ENCODE data around the gene PCCA.
"Not testable (repeated sequence)": the region's sequence is repeated elsewhere in the genome, so short reads cannot be mapped to it uniquely, and the experiment has no call there.

PCCA gene

GRCh38 chr13:100273552-100273951 lies 184.7 kb downstream of the PCCA start:
- DNase-seq (ENCODE audit: low read depth) = no peak
- TF ChIP-seq CTCF (IDR thresholded peaks at IDR 0.05; ENCODE audit: low read length, missing control alignments) = no peak
- H3K4me3 ChIP-seq (replicated peaks; ENCODE audit: low read depth, low read length) = no peak overlapping the region

- DNase-seq (ENCODE audit: low read depth) = no peak
- no peak overlapping the region for H3K4me3 ChIP-seq (replicated peaks; ENCODE audit: low read depth, low read length)
- no peak for TF ChIP-seq CTCF (IDR thresholded peaks at IDR 0.05; ENCODE audit: low read length, missing control alignments)
Measured at GRCh38 chr13:100274942-100275506, 186.1 kb downstream of the PCCA start.

GRCh38 chr13:100275746-100276145 lies 186.9 kb downstream of the PCCA start:
- no peak for DNase-seq (ENCODE audit: low read depth)
- no peak for TF ChIP-seq CTCF (IDR thresholded peaks at IDR 0.05; ENCODE audit: low read length, missing control alignments)
- no peak overlapping the region for H3K4me3 ChIP-seq (replicated peaks; ENCODE audit: low read depth, low read length)

GRCh38 chr13:100280681-100281080 lies 191.8 kb downstream of the PCCA start:
- no peak for TF ChIP-seq CTCF (IDR thresholded peaks at IDR 0.05; ENCODE audit: low read length, missing control alignments)
- no peak overlapping the region for H3K4me3 ChIP-seq (replicated peaks; ENCODE audit: low read depth, low read length)
- peak; percentile 12 for DNase-seq (ENCODE audit: low read depth)

GRCh38 chr13:100282306-100282705 lies 193.4 kb downstream of the PCCA start:
- not testable (repeated sequence) for DNase-seq (ENCODE audit: low read depth)

GRCh38 chr13:100290165-100290801 lies 201.4 kb downstream of the PCCA start:
- no peak overlapping the region for H3K4me3 ChIP-seq (replicated peaks; ENCODE audit: low read depth, low read length)
- DNase-seq (ENCODE audit: low read depth) = no peak
- TF ChIP-seq CTCF (IDR thresholded peaks at IDR 0.05; ENCODE audit: low read length, missing control alignments) = no peak

More at GRCh38 chr13:100282306-100282705, 193.4 kb downstream of the PCCA start:
- not testable (repeated sequence) for H3K4me3 ChIP-seq (replicated peaks; ENCODE audit: low read depth, low read length)

- DNase-seq (ENCODE audit: low read depth) = no peak
- no peak overlapping the region for H3K4me3 ChIP-seq (replicated peaks; ENCODE audit: low read depth, low read length)
- TF ChIP-seq CTCF (IDR thresholded peaks at IDR 0.05; ENCODE audit: low read length, missing control alignments) = no peak
Measured at GRCh38 chr13:100291624-100292023, 202.7 kb downstream of the PCCA start.

Measured in fibroblast of pulmonary artery (primary cell).